MV-4-11 (cell line): ENCODE measurements around the gene CGAS.
A peak's percentile ranks its signal among the peaks of the same experiment; 100 is the strongest.

Experiments
- DNase-seq: peaks from one replicate; lab custom pipeline; 2025; lab: John Stamatoyannopoulos, UW

The CGAS gene

DNA sequence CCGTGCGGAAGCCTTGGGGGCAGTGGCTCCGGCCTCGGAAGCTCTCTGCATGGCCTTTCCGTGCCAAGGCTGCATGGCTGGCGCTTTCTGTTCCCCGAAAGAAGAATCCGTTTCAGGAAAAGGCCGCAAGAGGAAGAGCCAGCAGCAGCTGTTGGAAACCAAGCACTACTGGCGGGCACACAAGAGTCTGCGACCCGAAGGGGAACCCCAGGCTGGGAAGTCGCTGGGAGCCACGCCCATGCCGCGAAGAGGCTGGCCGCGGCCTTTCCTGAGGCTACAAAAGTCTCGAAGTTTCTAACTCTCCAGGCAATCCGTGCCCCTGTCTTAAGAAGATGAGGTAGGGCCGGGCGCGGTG, at the start of gene CGAS:
Gene CGAS (minus strand): TSS at position 191 of the 355 bp plus-strand sequence. CDS start 116 bp downstream, at position 75.
- DNase-seq, result peak; percentile 95

DNA sequence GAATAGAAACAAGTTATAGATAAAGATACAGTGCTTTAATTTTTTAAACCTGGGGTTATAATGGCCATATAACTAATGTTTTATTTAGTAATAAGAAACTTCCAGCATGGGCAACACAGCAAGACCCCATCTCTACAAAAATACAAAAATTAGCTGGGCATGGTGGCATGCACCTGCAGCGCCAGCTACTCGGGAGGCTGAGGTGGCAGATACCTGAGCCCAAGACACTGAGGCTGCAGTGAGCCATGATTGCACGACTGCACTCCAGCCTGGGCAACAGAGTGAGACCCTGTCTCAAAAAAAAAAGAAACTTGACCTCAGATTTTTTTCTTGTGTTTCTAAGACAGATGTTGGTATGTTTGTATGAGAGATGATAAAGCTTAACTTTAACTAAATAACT, 45.8 kb upstream of the CGAS start:
- no peak for DNase-seq

DNA sequence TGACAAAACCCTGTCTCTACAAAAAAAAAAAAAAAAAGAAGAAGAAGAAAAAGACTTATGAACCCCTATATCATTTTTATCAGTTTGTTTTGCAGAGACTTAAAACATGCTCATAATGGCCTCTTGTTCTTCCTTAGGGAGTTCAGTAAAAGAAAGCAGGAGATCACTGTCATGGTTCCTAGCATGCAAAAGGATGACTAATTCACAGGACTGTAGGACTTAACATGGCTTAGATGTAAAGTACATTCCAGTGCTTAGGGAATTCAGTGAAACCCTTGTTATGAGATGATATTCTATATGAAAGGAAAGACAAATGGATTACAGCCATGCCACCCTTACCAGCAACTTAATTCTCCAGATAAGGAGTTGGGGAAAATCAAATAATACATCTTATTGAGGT, 39.3 kb upstream of the CGAS start:
- DNase-seq, result no peak

DNA sequence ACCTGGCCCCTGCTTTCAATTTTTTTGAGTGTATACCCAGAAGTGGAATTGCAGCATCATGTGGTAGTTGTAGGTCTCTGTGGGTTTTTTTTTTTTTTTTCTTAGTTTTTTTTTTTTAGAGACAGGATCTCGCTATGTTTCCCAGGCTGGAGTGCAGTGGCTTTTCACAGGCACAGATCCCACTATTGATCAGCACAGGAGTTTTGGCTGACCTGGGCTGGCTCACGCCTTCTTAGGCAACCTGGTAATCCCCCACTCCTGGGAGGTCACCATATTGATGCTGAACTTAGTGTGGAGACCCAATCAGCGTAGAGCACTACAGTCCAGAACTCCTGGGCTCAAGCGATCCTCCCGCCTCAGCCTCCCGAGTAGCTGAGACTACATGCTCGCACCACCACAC, 35.4 kb upstream of the CGAS start:
- no peak for DNase-seq

DNA sequence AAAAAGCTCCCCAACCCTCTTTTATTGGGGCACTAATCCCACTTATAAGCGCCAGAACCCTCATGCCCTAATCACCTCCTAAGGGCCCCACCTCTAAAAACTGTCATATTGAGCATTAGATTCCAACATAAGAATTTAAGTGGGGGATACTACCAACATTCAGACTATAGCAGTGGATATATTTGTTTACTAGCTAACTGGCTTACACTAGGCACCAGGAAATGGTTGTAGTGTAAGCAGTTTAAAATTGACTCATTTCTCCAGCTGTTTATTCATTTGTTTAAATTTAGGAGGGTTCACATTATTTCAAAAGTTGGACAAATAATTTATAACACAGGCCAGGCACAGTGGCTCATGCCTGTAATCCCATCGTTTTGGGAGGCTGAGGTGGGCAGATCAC, 32.3 kb upstream of the CGAS start:
- no peak for DNase-seq

DNA sequence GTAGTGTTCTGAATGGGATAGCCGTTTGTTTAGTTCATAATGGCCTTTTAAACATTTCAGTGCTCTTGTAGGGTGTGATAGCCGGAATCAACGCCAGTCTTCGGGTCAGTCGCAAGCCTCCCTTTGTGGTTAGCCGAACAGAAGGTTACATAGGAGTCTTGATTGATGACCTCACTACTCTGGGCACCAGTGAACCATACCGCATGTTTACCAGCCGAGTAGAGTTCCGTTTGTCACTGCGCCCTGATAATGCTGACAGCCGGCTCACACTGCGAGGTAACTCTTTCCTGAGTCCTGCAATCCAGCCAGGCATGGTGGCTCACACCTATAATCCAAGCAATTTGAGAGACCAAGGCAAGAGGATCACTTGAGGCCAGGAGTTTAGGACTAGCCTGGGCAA, 29.9 kb upstream of the CGAS start:
- DNase-seq, result no peak

DNA sequence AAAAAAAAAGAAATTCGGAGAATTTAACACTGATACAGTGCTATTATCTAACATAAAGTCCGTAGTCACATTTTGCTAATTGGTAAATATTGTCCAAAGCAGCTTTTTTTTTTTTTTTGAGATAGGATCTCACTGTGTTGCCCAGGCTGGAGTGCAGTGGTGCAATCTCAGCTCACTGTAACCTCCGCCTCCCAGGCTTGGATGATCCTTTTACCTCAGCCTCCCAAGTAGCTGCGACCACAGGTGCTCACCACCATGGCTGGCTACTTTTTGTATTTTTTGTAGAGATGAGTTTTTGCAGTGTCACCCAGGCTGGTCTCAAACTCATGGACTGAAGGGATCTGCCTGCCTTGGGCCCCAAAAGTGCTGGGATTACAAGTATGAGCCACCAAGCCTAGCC, 25.3 kb upstream of the CGAS start:
- no peak for DNase-seq

DNA sequence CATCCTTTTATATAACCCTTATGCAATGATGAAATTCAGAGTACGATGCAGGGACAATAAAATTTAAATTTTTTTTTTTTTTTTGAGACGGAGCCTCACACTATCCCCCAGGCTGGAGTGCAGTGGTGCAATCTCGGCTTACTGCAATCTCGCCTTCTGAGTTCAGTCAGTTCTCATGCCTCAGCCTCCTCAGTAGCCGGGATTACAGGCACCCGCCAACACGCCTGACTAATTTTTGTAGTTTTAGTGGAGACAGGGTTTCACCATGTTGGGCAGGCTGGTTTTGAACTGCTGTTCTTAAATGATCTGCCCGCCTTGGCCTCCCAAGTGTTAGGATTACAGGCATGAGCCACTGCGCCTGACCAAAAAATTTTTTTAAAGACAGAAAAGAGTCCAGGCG, 24.6 kb upstream of the CGAS start:
- DNase-seq, result no peak

DNA sequence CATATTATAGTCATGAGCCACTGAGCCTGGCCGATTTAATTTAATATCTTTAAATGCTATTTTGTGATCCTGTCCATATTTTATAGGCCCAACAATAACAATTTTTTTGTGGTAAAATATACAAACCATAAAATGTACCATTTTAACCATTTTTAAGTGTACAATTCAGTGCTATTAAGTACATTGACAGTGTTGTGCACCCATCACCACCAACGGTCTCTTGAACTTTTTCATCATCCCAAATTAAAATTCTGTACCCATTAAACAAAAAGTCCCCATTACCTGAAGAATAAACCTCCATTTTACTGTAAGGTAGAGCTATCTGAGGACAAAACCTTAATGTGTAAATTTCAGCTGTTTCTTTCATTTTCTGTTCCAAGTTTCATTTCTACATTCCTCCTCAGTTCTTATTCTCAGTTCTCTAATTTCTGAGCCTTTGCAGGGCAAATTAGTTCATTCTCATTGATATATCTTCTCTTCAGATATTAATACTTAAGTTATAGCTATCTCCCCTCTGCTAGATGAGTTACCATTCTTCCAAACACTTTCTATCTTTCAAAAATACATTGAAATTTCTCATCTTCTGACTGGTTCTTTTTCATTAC, 19.7 kb upstream of the CGAS start:
- DNase-seq, result peak; percentile 68

DNA sequence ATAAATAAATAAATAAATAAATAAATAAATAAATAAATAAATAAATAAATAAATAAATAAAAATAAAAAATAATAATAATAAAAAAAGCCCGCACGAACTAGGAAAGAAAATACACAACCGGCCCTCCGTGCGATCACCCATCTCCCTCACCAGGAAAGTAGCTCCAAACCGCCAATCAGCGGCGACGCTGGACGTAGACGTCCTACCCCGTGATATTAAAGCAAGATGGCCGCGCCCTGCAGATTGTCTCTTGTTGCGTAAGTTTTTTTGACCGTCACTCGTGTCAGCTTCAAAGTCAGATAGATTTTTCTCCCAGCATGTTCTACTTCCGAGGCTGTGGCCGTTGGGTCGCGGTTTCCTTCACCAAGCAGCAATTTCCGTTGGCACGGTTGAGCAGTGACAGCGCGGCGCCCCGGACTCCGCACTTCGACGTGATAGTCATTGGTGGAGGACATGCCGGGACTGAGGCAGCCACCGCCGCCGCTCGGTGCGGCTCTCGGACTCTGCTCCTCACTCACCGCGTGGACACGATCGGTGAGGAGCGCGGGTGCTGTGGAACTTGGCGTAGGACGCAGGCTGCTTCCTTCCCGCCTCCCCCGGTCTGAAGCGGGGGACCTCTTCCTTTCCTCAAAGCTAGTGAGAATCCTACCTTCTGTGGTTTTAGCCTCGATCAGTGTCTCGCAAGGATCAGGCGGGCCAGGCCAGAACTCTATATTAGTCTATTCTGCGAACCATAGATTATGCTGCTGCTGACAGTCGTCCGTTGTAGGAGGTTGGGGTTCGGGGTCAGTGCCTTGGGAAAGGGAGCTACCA, 9.6 kb upstream of the CGAS start, which contains the start of gene MTO1:
Gene MTO1 (plus strand): TSS at position 201 of the 814 bp plus-strand sequence. CDS start 118 bp downstream, at position 319.
- peak; percentile 98 for DNase-seq

DNA sequence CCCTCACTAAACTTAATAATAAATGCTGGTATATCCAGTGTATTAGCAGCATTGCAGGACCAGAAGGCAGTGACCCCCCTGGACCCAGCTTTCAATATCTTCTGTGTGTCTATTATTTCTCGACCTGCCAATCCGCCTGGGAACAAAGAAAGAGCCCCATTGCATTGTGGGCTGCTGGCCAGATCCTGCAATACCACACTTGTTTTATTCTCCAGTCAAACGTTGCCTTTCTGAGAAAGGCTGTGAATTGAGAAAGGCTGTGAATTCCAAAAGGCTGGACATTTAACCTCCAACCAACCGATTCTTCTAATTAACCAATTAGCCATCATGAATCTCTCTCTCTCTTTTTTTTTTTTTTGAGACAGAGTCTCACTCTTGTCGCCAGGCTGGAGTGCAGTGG, 8.0 kb upstream of the CGAS start:
- DNase-seq, result peak; percentile 87

DNA sequence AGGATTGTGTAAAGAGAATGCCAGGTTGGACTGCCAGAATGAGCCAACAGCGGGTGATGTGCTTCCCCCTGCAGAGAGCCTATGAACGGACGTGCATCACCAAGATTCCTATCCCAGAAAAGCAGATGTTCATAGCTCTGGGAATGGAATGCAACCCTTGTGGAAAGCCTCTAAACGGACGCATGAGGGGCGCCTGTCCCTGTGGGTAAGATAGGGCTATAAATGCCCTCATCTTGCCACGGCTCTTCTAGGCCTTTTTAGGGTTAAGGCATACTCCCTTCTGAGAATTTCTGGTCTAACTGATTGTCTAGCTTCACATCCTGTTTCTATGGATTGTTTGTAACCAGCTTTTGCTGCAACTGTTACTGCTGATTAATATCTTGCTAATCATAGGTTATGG, 7.4 kb upstream of the CGAS start:
- peak; percentile 76 for DNase-seq

DNA sequence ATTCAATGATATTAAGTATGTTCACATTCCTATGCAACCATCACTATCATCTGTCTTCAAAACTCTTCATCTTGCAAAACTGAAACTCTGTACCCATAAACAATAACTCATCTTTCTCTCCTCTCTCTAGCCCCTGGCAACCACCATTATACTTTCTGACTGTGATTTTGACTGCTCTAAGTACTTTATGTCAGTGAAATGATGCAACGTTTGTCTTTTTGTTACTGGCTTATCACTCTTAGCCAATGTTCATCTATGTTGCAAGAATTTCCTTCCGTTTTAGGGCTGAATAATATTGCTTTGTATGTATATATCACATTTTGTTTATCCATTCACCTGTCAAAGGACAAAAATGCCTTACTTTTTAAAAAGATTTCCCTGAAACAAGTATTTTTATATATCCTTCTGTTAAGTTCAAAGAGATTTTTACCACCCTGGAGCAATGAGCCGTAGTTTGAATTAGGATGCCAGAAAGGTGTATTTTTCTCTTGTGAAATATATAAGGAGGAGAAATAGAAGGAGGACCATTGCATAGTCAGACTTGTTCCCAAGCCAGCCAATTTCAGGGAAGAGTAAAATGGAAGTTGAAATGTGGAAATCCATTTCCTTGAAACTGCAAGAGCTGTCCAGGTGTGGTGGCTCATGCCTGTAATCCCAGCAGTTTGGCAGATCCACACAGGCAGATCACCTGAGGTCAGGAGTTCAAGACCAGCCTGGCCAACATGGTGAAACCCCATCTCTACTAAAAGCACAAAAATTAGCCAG, 4.0 kb upstream of the CGAS start:
- peak; percentile 94 for DNase-seq

DNA sequence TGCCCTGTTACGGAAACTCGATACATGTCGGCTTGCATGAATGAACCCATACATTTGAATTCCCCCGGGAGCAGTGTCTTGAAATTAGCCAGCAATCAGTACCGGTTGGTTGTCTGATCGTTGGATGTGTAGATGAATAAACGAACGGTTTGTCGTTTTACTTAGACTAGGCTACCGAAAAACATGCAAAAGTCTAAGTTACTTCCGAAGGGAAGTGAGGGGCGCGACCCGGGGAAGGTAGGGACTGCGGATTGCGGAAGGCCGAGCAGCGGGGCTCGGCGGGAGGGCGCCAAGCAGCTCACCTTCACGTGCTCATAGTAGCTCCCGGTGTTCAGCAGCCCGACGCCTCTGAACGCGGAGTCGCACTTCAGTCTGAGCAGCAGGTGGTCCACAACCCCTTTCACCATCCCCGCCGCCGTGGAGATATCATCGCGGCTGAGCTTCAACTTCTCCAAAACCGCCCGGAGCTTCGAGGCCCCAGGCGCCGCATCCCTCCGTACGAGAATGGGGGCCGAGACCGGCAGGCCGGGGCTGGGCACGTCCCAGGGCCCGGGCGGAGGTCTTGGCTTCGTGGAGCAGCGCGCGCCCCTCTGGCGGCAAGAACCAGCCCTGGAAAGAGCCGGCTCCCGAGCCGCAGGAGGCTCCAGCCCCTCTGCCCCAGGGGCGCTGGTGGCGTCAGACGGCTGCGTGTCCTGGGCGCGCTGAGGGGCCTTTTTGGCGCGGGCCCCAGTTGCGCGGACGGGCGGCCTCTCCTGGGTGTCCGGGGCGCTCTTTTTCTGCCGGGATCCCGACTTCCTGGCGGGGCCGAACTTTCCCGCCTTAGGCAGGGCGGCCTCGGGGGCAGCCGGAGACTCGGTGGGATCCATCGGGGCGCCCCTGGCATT, 632 bp downstream of the CGAS start:
- peak; percentile 48 for DNase-seq

DNA sequence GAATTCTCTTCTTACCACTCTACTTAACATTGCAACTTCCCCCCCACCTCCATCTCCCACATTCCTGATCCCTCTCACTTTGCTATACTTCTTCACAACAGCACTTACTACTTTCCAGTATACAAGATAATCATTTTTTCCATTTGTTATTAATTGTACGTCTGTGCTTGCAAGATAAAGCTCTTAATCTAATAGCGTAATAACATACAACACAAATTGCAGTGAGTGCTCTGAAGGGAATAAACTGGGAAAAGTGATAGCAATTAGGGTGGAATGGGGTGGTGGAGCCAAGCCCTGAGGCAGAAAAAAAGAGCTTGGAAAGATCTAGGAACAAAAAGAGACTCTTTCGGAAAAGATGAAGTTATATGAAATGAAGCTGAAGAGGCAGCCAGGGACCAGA, 8.5 kb downstream of the CGAS start:
- DNase-seq, result no peak

DNA sequence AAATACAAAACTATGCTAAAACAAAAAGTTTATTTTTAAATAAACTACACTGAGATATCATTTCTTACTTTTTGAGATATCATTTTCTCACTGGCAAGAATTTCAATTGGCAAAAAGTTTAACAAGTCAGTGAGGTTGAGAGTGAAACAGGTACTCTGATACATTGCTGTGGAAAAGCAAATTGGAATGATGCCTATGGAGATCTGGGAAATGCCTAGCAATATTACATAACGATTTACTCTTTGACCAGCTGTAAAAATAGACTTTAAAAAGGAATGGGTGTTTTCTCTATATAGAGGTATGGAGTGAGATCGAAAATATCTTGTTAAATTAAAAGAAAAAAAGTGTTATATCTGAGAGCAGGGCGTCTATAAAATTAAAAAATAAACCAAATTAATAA, 16.9 kb downstream of the CGAS start:
- no peak for DNase-seq

DNA sequence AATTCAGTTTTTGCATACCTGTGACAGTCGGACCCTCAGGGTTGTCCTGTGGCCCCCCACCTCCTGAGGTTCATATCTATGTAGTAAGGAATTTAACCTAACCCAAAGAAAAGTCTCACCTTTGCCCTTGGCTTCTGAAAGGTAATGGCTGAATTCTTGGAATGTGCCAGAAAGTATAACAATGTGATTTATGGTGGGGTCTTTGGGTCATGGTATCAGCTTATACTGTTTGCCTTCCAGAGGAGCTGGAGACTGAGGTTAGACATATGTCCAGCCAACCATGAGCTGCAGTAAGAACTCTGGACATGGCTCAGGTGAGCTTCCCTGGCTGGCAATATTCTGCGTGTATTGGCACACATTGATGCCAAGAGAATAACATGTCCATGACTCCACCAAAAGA, 30.6 kb downstream of the CGAS start:
- no peak for DNase-seq

DNA sequence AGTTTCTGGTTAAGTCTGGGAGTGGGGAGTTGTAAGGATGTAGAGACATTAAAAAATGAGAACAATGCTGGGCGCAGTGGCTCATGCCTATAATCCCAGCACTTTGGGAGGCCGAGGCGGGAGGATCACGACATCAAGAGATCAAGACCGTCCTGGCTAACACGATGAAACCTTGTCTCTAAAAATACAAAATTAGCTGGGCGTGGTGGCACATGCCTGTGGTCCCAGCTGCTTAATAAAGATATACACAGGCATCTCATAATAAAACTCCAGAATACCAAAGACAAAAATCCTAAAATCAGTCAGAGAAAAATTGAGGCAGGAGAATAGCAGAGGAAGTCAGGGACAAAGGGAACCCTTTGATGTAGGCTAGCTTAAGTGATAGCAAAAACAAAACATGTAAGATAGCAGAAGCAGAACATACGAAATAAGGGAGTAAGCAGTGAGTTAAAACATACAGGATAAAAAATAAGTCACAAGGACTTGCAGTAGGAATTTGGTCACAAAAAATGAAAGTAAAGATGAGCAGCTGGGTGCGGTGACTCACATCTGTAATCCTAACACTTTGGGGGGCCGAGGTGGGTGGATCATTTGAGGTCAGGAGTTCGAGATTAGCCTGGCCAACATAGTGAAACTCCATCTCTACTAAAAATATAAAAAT, 33.9 kb downstream of the CGAS start:
- peak; percentile 59 for DNase-seq

DNA sequence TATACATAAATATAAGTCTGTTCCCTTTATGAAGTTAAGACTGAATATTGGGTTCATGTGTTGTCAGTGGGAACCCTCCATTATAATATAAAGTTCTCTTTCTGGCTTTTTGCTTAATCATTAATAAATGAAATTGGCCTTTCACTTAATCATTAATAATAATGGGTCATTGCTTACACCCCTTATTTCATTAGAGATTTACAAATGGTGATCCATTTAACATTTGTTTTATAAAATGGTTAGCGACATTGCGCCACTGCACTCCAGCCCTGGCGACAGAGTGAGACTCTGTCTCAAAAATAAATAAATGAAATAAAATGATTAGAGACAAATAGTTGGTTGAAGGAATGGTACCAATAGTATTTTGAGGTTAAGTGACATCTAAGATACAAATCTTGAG, 39.0 kb downstream of the CGAS start:
- no peak for DNase-seq

DNA sequence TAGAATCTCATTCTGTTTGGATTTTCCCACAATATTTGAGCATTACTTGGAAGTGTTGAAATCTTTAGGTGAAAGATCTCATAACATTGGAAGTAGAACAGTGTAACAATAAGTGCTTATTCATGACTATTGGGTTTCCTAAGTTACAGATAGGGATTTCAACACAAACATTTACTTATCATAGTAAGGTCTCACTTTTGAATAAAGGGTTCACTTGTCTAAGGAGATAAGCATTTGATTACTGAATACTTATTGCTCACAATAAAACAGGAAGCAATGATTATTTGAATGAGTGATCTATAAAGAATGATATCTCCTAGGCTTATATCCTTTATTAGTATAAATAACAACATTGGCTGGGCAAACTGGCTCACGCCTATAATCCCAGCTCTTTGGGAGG, 42.7 kb downstream of the CGAS start:
- DNase-seq, result no peak

DNA sequence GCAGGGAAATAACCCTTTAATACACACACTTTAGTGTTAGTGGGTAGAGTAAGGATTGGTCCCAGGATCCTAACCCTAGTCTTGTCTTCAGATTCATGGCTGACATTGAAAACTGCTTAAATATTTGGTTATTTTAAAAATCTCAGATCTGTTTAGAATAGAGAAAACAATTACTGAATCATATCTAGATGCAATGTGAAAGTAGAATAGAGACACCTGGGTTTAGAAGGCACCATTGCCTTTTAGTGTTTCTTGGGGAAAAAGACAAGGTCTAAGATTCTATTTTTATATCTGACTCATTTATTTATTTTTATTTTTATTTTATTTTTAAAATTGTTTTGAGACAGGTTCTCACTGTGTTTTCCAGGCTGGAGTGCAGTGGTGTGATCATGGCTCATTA, 51.4 kb downstream of the CGAS start:
- DNase-seq, result no peak

DNA sequence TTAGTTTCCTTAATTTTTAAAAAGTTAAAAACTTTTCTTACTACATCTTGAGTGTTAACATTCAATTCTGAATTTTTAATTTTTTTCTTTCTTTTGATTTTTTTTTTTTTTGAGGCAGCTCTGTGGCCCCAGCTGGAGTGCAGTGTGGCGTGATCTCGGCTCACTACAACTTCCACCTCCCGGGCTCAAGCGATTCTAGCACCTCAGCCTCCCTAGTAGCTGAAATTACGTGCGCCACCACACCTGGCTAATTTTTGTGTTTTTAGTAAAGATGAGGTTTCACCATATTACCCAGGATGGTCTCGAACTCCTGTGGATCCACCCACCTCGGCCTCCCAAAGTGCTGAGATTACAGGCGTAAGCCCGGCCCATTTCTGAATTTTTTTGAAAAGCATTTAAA, 56.2 kb downstream of the CGAS start:
- DNase-seq, result no peak
